SJSA1 (cell line): ENCODE data around the gene SFI1. TPM values are rescaled to one million over a fixed set of nuclear protein-coding genes. Genes with fewer than 3 reads are reported as not detected.
"Not testable (repeated sequence)": the region's sequence is repeated elsewhere in the genome, so short reads cannot be mapped to it uniquely, and the experiment has no call there.

Experiments
- DNase-seq, 2 experiments: peaks; one replicate each; pipeline ENCODE4 v3.0.0-alpha.2; 2015 to 2020; ENCODE audit warnings: low spot score in 2 of 2, low read depth in 1 of 2
- H3K27ac ChIP-seq: fragments of 250-450 bp; sonication (Bioruptor Pico); 2 replicates; pipeline ENCODE4 v1.5.1; 2020; ENCODE audit warnings: mild to moderate bottlenecking, moderate library complexity
- H3K27me3 ChIP-seq: fragments of 250-450 bp; sonication (Bioruptor Pico); replicated peaks from 2 replicates; pipeline ENCODE4 v1.5.1; 2020; ENCODE audit warnings: mild to moderate bottlenecking, moderate library complexity
- H3K36me3 ChIP-seq: fragments of 250-450 bp; sonication (Bioruptor Pico); 2 replicates; pipeline ENCODE4 v1.5.1; 2020; ENCODE audit warnings: mild to moderate bottlenecking
- H3K4me1 ChIP-seq: fragments of 250-450 bp; sonication (Bioruptor Pico); replicated peaks from 2 replicates; pipeline ENCODE4 v1.6.1; 2021; ENCODE audit warnings: mild to moderate bottlenecking
- H3K4me3 ChIP-seq: fragments of 250-450 bp; sonication (Bioruptor Pico); 2 replicates; pipeline ENCODE4 v1.5.1; 2020; ENCODE audit warnings: mild to moderate bottlenecking
- H3K9me3 ChIP-seq: fragments of 250-450 bp; sonication (Bioruptor Pico); replicated peaks from 2 replicates; pipeline ENCODE4 v1.5.1; 2020; ENCODE audit warnings: mild to moderate bottlenecking
- total RNA-seq: library from RNA; depleted of rRNA; stranded (reverse); fragments of >200 nt; shearing (Covaris generic); gene quantifications from 2 replicates; pipeline ENCODE4 v1.2.3, GENCODE V29; 2014

SFI1 gene
- total RNA-seq, 1 experiment from 2014 or later, result 8.5 TPM

DNA sequence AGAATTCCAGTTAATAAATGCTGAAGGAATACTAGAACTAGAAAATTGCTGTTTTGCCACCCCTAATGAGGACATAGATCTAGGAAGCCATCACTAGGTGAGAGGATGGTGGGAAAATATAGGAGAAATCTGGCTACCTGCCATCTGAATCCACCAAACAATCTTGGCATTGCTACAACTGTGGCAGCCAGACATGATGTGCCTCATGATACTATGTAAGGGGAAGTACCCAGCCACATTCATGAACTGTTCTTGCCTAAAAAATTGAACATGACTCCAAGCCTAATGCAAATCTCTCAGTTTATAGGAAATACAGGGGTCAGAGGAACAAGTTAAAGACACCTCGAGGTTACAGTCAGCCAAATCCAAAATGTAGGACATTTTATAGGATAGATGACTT, 72.8 kb downstream of the SFI1 start:
- Histone ChIP-seq H3K4me3 (no peak overlapping the region), H3K9me3 (no peaks in the 10 kb centered on the region), H3K27me3 (no peaks in the 10 kb centered on the region), H3K36me3 (peaks cover 3% of the 10 kb centered on the region; the same call in 1 of the 2 replicates), H3K4me1 (no peaks in the 10 kb centered on the region), H3K27ac (no peak overlapping the region)
- no peak for DNase-seq

DNA sequence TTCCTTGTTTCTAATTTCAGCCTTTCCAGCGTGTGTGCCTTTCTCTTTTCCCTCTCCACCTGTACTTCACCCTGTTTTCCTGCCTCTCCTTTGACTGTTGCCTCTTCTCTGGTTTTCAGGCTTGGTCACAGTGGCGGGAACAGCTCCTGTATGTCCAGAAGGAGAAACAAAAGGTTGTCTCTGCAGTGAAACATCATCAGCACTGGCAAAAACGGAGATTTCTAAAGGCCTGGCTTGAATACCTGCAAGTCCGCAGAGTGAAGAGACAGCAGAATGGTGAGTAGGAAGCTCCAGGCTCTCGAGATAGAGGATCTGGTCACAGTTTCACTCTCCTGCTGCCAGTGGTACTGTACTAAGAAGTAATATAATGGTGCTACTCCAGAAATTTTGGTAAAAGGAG, 76.6 kb downstream of the SFI1 start:
- no peaks in the 10 kb centered on the region for H3K9me3 ChIP-seq
- H3K27ac ChIP-seq, result no peak overlapping the region
- H3K4me1 ChIP-seq, result no peaks in the 10 kb centered on the region
- H3K27me3 ChIP-seq, result no peaks in the 10 kb centered on the region
- no peak overlapping the region for H3K4me3 ChIP-seq
- H3K36me3 ChIP-seq, result peaks cover 16% of the 10 kb centered on the region
- DNase-seq, result no peak

DNA sequence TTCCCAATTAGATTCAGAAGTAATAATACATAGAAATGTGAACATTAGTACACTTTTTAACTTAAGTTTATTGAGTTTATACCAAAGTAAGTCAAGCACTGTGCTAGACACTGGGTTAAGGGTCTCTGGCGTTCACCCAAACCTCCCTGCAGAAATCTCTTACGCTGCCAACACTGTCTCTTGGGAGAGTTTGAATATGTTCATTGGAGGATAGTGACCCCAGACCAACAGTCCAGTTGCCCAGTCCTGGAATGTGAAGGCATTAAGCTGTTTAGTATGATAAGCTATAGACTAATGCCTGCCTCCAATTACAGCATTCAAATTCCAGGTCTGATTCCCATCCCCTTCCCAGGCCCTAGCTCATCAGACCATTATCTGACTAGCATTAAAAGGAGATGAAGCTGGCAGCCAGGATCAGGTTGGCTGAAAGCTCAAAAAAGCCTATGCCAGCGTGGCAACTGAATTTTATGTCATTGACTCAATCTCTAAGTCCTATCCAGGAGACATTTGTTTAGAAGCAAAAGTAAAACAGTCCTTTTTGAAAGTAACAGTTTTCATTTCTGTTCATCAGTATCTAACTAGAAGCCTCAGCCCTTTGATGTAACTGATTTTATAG, 77.8 kb downstream of the SFI1 start:
- H3K36me3 ChIP-seq, result peaks cover 23% of the 10 kb centered on the region
- H3K27me3 ChIP-seq, result no peaks in the 10 kb centered on the region
- no peaks in the 10 kb centered on the region for H3K4me1 ChIP-seq
- no peak overlapping the region for H3K4me3 ChIP-seq
- no peak overlapping the region for H3K27ac ChIP-seq
- no peak for DNase-seq
- H3K9me3 ChIP-seq, result no peaks in the 10 kb centered on the region

DNA sequence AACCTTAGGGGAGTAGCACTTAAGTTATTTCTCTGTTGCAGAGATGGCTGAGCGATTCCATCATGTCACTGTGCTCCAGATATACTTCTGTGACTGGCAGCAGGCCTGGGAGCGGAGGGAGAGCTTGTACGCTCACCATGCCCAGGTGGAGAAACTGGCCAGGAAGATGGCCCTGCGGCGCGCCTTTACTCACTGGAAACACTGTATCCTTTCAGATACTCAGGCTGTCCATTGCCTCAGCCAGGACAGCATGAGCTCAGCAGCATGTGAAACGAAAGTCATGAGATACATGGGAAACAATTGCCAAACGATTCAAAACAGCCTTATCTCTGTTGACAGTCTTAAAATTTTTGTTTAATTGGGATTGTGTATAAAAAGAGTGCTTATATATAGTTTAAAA, 78.9 kb downstream of the SFI1 start:
- Histone ChIP-seq H3K27ac (no peak overlapping the region), H3K9me3 (no peaks in the 10 kb centered on the region), H3K4me1 (no peaks in the 10 kb centered on the region), H3K4me3 (no peak overlapping the region), H3K27me3 (no peaks in the 10 kb centered on the region), H3K36me3 (peaks cover 23% of the 10 kb centered on the region)
- no peak for DNase-seq

DNA sequence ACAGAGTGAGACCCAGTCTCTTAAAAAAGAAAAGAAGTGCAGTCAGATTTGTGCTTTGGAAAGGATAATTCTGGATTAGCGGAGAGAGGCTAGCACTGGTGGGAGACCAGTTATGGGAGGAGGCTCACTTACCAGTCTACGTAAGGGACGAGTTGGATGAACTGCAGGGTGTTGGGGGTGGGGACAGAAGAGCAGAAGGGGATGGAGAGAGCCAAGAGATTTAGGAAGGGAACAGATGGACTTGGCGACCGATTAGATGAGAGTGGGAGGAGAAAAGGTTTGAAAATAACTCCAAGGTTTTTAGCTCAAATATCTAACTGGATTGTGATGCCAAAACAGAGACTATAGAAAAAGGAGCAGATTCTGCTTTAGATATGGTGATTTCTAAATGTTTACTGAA, 81.4 kb downstream of the SFI1 start:
- no peak for DNase-seq
- no peak overlapping the region for H3K27ac ChIP-seq

DNA sequence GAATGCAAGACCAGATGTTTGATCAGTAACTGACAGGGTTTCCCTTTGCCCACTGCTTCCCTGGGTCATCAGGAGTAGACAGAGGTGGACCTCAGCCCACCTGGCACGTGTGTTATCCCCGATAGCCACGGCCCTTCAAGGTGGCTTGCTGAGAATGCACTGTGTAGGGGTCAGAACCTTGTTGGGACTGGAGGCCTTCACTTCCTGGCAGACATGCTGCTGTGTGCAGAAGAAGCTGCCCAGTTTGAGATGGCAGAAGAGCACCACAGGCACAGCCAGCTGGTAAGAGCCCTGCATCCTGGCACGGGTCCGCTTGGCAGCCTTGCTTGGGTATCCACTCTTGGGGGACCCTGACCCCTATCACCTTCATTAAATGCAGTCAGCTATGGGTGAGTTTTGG, 81.8 kb downstream of the SFI1 start:
- DNase-seq, result no peak
- H3K27ac ChIP-seq, result no peak overlapping the region
- no peaks in the 10 kb centered on the region for H3K4me1 ChIP-seq
- peaks cover 23% of the 10 kb centered on the region for H3K36me3 ChIP-seq
- H3K4me3 ChIP-seq, result no peak overlapping the region
- no peaks in the 10 kb centered on the region for H3K27me3 ChIP-seq
- no peaks in the 10 kb centered on the region for H3K9me3 ChIP-seq

More for the DNA sequence above, 81.4 kb downstream of the SFI1 start:
- Histone ChIP-seq H3K36me3 (peaks cover 23% of the 10 kb centered on the region), H3K9me3 (no peaks in the 10 kb centered on the region), H3K4me3 (no peak overlapping the region), H3K27me3 (no peaks in the 10 kb centered on the region), H3K4me1 (no peaks in the 10 kb centered on the region)

DNA sequence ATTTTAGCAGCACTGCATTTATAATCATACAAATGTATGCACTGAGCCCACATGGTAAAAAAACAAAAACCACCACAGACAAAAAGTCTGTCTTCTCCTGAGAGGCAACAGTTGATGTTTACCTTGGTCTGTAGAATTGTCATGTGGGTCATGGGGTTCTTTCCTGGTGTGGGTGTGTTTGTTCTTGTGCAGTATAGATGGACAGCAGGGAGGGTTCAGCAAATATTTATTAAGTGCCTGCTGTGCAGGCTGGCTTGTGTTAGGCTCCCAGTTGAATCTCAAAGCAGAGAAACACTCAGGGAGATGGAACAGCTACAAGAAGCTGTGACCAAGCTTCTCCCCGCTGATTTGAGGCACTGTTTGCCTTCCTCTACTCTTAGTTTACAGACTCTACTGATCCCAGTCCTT, 83.5 kb downstream of the SFI1 start:
- Histone ChIP-seq H3K4me3 (no peak overlapping the region), H3K9me3 (no peaks in the 10 kb centered on the region), H3K4me1 (peaks cover 16% of the 10 kb centered on the region), H3K27ac (no peak overlapping the region), H3K27me3 (no peaks in the 10 kb centered on the region), H3K36me3 (peaks cover 16% of the 10 kb centered on the region)
- DNase-seq, result no peak

DNA sequence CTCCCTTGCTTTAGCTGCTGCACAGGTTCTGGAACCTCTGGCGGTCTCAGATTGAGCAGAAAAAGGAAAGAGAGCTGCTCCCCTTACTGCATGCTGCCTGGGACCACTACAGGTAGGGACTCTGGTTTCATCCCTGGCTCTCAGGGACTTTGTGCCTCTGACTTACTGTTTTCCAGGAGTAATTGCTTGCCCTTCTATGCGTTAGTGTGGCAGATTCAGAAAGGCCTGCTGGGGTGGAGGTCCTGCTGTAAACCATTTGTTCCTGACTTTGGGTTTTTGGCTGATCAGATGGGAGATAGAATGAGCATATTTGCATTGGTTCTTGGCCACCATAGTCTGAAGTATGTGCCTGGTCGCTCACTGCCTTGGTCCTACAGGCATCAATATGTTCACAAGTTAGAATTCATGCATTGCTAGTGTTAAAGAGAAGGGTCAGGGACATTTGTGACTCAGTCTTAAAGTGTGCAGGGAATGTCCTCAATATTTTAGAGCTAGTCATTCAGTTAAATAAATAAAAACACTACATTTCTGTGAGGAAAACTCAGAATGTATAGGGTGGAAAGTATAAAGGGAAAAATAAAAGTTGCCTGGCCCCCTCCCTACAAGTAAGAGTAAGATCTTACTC, 87.6 kb downstream of the SFI1 start:
- H3K27me3 ChIP-seq, result no peaks in the 10 kb centered on the region
- peaks cover 22% of the 10 kb centered on the region for H3K4me1 ChIP-seq
- peaks cover 20% of the 10 kb centered on the region for H3K36me3 ChIP-seq
- H3K4me3 ChIP-seq, result no peak overlapping the region
- peak in 1 of 2 experiments; percentile 73 for DNase-seq
- no peaks in the 10 kb centered on the region for H3K9me3 ChIP-seq
- peak overlapping the region; percentile 78 for H3K27ac ChIP-seq

DNA sequence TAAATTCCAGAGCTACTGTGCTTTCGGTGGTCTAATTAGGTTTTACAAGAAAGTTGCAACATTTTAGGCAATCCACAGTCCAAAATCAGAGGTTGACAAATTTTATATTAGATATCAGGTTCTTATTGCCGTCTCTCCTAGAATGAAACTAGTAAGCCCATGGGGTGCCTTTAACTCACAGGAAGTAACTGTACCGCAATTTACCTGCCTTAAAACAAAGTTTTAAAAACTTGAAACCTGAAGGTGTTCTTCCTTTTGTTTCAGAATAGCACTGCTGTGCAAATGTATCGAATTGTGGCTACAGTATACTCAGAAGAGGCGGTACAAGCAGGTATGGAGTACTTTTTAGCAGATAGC, 88.4 kb downstream of the SFI1 start:
- Histone ChIP-seq H3K4me3 (no peak overlapping the region), H3K9me3 (no peaks in the 10 kb centered on the region), H3K36me3 (peaks cover 20% of the 10 kb centered on the region), H3K27ac (peak overlapping the region; percentile 78), H3K27me3 (no peaks in the 10 kb centered on the region), H3K4me1 (peaks cover 22% of the 10 kb centered on the region)
- DNase-seq, result no peak

DNA sequence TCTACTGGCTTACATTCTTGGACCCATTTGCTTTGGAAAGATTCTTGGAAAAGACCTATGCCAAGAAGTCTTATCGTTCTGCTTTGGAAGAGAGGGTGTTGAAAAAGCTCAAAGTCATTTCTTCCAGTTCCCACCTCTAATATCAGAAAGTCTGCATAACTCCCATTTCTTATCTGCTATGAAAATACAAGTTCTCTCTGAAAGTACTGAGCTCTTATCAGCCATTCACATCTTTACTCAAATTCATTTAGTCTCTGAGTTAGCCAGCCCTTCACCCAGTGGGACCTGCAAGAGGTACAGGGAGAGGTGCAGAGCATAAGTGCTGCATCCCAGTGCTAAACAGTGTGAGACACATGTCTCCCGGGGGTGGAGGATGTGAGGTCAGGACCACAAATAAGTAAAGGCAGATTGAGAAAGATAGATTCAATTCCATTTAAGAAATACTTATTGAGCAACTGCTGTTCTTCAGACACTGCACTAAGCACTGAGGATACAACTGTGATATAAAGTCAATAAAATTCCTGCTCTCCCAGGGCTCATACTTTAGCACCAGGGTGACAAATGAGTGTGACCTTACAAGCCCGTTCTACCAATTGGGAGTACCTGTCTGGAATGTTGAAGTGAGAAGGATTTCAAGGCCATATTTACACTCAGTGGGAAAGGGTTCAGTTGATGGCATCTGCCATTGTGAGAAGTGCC, 89.0 kb downstream of the SFI1 start:
- Histone ChIP-seq H3K36me3 (peaks cover 20% of the 10 kb centered on the region), H3K27me3 (no peaks in the 10 kb centered on the region), H3K4me1 (peaks cover 22% of the 10 kb centered on the region), H3K4me3 (no peak overlapping the region), H3K27ac (peak overlapping the region; percentile 78), H3K9me3 (no peaks in the 10 kb centered on the region)
- no peak for DNase-seq

DNA sequence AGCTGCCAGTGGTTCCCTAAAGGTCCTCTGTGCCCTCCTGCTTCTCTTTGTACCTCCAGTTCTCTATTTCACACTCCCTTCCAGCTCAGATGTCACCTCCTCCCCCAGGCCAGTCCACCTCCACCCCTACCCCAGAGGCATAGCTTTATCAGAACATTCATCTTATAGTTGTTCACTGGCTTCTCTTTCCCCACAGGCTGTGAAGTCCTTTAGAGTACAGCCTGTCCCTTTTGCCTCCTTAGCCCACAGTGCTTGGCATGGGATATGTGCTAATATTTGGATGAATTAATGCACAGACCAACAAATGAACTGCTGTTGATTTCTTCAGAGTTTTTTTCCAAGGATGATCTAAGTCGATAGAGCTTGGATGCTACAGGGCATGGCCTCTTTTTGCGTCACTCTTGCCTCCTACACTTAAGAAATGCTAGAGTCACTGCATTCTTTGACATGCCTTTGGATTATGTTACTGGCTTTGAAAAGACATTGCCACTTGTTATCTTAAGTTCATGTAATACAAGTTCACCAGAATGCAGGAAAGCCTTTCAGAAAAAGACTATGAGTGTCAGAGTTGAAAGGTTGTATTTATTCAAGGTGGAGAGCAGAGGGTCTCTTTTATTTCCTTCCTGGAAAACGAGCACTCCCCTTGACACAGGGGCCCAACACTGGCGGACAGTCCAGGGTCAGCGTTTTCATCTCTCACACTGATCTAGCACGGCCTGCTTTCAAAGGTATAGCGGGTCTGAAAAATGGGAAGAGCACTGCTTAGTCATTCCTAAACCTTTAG, 90.0 kb downstream of the SFI1 start:
- Histone ChIP-seq H3K4me3 (no peak overlapping the region), H3K9me3 (no peaks in the 10 kb centered on the region), H3K4me1 (peaks cover 22% of the 10 kb centered on the region), H3K27ac (no peak overlapping the region), H3K36me3 (peaks cover 20% of the 10 kb centered on the region), H3K27me3 (no peaks in the 10 kb centered on the region)
- no peak for DNase-seq

DNA sequence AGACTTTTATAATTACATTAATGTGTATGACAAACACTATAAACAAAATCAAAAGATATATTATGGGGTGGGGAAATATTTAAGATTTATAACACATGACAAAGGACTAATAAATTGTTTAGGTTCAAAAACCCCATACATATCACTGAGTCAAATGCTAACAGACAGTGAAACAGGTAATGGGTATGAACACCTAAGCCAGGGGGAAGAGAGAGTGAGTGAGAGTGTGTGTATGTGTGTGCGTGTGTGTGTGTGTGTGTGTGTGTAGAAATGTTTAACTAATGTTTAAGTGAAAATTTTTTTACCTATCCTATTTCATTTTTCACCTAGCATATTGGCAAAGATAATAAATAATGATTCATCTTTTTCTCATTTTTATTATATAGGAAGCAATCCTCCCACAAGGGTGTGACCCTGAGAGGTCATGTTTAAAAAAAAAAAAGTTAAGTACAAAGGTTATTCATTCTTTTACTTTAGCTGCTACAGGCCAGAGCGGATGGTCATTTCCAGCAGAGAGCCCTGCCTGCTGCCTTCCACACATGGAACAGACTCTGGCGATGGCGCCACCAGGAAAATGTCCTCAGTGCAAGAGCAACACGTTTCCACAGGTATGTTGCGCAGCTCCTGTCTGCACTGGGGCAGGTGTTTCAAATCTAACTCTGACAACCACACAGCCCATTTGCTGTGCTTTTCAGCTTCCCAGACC, 92.8 kb downstream of the SFI1 start:
- Histone ChIP-seq H3K4me3 (no peak overlapping the region), H3K36me3 (peaks cover 20% of the 10 kb centered on the region), H3K27ac (no peak overlapping the region), H3K4me1 (peaks cover 13% of the 10 kb centered on the region), H3K27me3 (no peaks in the 10 kb centered on the region), H3K9me3 (no peaks in the 10 kb centered on the region)
- no peak for DNase-seq

DNA sequence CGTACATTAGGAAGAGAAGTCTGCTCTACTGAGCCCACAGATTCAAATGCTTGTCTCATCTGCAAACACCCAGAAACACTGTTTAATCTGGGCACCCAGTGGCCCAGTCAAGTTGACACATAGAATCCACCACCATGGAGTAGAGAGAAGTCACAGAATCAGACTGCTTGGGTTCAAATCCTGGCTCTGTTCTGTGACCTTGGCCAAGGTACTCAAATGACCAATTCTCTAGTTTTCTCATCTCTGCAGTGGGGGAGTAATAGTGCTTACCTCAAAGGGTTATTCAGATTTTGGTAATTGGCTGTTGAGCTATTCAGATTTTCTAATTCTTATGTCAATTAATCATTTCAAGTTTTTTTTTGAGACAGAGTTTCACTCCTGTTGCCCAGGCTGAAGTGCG, 93.8 kb downstream of the SFI1 start:
- not testable (repeated sequence) for H3K27me3 ChIP-seq, H3K4me3 ChIP-seq, H3K4me1 ChIP-seq, H3K27ac ChIP-seq, DNase-seq, H3K9me3 ChIP-seq
- peaks cover 16% of the 10 kb centered on the region for H3K36me3 ChIP-seq
